Mucosa of descending colon (tissue), 3 donors: Measurements from ENCODE around the gene NIT1. TPM values are rescaled to one million over a fixed set of nuclear protein-coding genes. Genes with fewer than 3 reads are reported as not detected.

Experiments used
- ATAC-seq: fragments of 200-7000 bp; cut with Tn5 transposase; one replicate; pipeline ENCODE4 v1.9.1; 2020; ENCODE audit warnings: mild to moderate bottlenecking, moderate library complexity
- DNase-seq, 3 donors: peaks; one replicate each; pipeline ENCODE4 v3.0.0-alpha.2; 2020
- H3K36me3 ChIP-seq: fragments of 200-600 bp; one replicate; pipeline ENCODE4 v1.8.0; 2021; ENCODE audit warnings: low read depth, mild to moderate bottlenecking
- H3K4me1 ChIP-seq: fragments of 200-600 bp; one replicate; pipeline ENCODE4 v1.8.0; 2021; ENCODE audit warnings: low read depth, mild to moderate bottlenecking
- H3K4me3 ChIP-seq: fragments of 200-600 bp; one replicate; pipeline ENCODE4 v1.8.0; 2021; ENCODE audit warnings: mild to moderate bottlenecking
- H3K9me3 ChIP-seq: fragments of 200-600 bp; one replicate; pipeline ENCODE4 v1.8.0; 2021; ENCODE audit warnings: mild to moderate bottlenecking
- CTCF ChIP-seq: fragments of 200-600 bp; IDR thresholded peaks from one replicate; pipeline ENCODE4 v1.8.0; 2022; ENCODE audit warnings: antibody characterized with exemption, mild to moderate bottlenecking
- intact Hi-C, 2 donors: fragments of 100-400 bp; cut with DNase I in 1 of 2; cut with micrococcal nuclease in 1 of 2; formaldehyde crosslinking; loops; one replicate each; pipeline versions ENCODE4 v1.11.0 to v1.11.1; 2022; cut with DNase I, micrococcal nuclease
- total RNA-seq, 3 donors: library from RNA; stranded (reverse); fragmentation: NEBNext Ultra II Directional in 2 of 3; extraction: Animal tissue kit (Norgen Biotek cat#: 25700) in 2 of 3; gene quantifications; one replicate each; pipeline versions ENCODE4 v1.2.1 to v1.2.4, GENCODE V29; 2021 to 2023
- donor health status: DM: no; HTN: no; CAD: no; lungs with moderate emphysema.
- donor health status: DM: no; HTN: no; CAD: no.
- donor health status: DM: no; HTN: yes; CAD: no.

Gene NIT1
- total RNA-seq, 3 donors from 2014 or later: 56.7 to 79.7 (median 62.8) TPM

GRCh38 chr1:161076410-161076809, 41.5 kb upstream of the NIT1 start:
- ATAC-seq (no peak), DNase-seq (no peak)
- intact Hi-C loops: no loop called here
- H3K9me3 ChIP-seq: no peaks in the 10 kb centered on the region
- no peaks in the 10 kb centered on the region for H3K4me1 ChIP-seq
- H3K4me3 ChIP-seq: no peak overlapping the region
- TF ChIP-seq CTCF: no peak
- no peaks in the 10 kb centered on the region for H3K36me3 ChIP-seq

GRCh38 chr1:161077426-161077825, 40.5 kb upstream of the NIT1 start:
- H3K4me1 ChIP-seq: no peaks in the 10 kb centered on the region
- no peaks in the 10 kb centered on the region for H3K9me3 ChIP-seq
- H3K4me3 ChIP-seq: no peak overlapping the region
- intact Hi-C loops: no loop called here
- TF ChIP-seq CTCF: no peak
- DNase-seq: no peak
- no peaks in the 10 kb centered on the region for H3K36me3 ChIP-seq
- ATAC-seq: no peak

- TF ChIP-seq CTCF: no peak
- DNase-seq (no peak), ATAC-seq (no peak)
- no peaks in the 10 kb centered on the region for H3K9me3 ChIP-seq
- intact Hi-C loops: no loop called here
- H3K4me3 ChIP-seq: no peak overlapping the region
- H3K36me3 ChIP-seq: no peaks in the 10 kb centered on the region
- H3K4me1 ChIP-seq: peaks cover 7% of the 10 kb centered on the region
These were observed 38.3 kb upstream of the NIT1 start for GRCh38 chr1:161079436-161080110.

- DNase-seq: no peak
- no peak for ATAC-seq
These were observed 37.2 kb upstream of the NIT1 start for GRCh38 chr1:161080441-161081405.

GRCh38 chr1:161081519-161081918, 36.4 kb upstream of the NIT1 start:
- H3K9me3 ChIP-seq: no peaks in the 10 kb centered on the region
- intact Hi-C loops: no loop called here
- ATAC-seq (no peak), DNase-seq (no peak)
- H3K36me3 ChIP-seq: no peaks in the 10 kb centered on the region
- TF ChIP-seq CTCF: no peak
- no peak overlapping the region for H3K4me3 ChIP-seq
- peaks cover 14% of the 10 kb centered on the region for H3K4me1 ChIP-seq

More at GRCh38 chr1:161080441-161081405, 37.2 kb upstream of the NIT1 start:
- H3K4me3 ChIP-seq: no peak overlapping the region
- TF ChIP-seq CTCF: no peak
- H3K36me3 ChIP-seq: no peaks in the 10 kb centered on the region
- intact Hi-C loops: no loop called here
- H3K9me3 ChIP-seq: no peaks in the 10 kb centered on the region
- peaks cover 7% of the 10 kb centered on the region for H3K4me1 ChIP-seq
